Muscle layer of colon (tissue), 2 donors: ENCODE measurements around the gene FRRS1L.
A peak's percentile ranks its signal among the peaks of the same experiment; 100 is the strongest.

Source experiments
- H3K27ac ChIP-seq: one replicate; pipeline ENCODE4 v1.7.0; 2013; ENCODE audit warnings: low read depth, mild to moderate bottlenecking, low read length, moderate library complexity
- H3K27me3 ChIP-seq, 2 donors: one replicate each; pipeline ENCODE4 v1.7.0; 2013; ENCODE audit warnings: low read length in 2 of 2, mild to moderate bottlenecking in 2 of 2; ENCODE audit not compliant: insufficient read depth in 2 of 2, control insufficient read depth in 1 of 2
- H3K36me3 ChIP-seq: one replicate; pipeline ENCODE4 v1.7.0; 2013; ENCODE audit warnings: mild to moderate bottlenecking, low read length; ENCODE audit not compliant: insufficient read depth
- H3K4me1 ChIP-seq: one replicate; pipeline ENCODE4 v1.7.0; 2013; ENCODE audit warnings: mild to moderate bottlenecking, low read length; ENCODE audit not compliant: insufficient read depth
- H3K4me3 ChIP-seq, 2 donors: one replicate each; pipeline ENCODE4 v1.7.0; 2013; ENCODE audit warnings: low read length in 2 of 2, low read depth in 1 of 2, mild to moderate bottlenecking in 1 of 2, moderate library complexity in 1 of 2
- H3K9ac ChIP-seq: one replicate; pipeline ENCODE4 v1.7.0; 2013; ENCODE audit warnings: low read length
- H3K9me3 ChIP-seq: one replicate; pipeline ENCODE4 v1.7.0; 2013; ENCODE audit warnings: mild to moderate bottlenecking, low read length
- donor health status: abdominal sarcoma.
- donor health status: Adenocarcinoma of cecum.

The FRRS1L gene

DNA sequence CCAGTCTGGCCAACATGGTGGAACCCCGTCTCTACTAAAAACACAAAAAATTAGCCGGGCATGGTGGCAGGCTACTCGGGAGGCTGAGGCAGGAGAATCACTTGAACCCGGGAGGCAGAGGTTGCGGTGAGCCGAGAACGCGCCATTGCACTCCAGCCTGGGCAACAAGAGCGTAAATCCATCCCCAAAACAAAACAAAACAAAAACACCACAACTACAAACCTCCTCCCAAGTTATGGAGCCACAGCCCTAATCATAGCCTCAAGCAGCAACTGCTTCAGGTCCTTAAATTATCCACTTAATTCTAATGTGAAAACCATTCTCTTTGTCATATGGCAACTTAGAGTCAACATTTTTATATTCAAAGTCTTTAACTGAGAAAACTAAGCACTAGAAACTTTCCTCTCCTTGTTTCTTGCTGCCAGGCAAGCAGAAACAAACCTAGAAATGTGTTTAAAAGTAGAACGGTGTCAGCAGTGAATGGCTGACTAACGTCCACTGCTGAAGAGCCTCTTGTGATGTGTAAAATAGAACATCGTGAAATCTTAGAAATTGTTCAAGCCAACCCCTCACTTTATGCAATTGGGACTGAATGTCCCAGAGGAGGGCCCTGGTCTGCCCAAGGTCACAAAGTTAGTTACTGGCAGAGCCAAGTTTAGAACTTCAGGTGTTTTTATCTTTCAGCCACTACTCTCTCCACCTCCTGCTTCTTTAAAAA, 53.0 kb downstream of the FRRS1L start:
- H3K4me3 ChIP-seq, result no peak overlapping the region
- H3K27ac ChIP-seq, result peak overlapping the region; percentile 41
- H3K4me1 ChIP-seq, result peaks cover 64% of the 10 kb centered on the region
- H3K27me3 ChIP-seq, result no peaks in the 10 kb centered on the region
- no peak overlapping the region for H3K9ac ChIP-seq
- H3K36me3 ChIP-seq, result no peaks in the 10 kb centered on the region
- H3K9me3 ChIP-seq, result no peaks in the 10 kb centered on the region

DNA sequence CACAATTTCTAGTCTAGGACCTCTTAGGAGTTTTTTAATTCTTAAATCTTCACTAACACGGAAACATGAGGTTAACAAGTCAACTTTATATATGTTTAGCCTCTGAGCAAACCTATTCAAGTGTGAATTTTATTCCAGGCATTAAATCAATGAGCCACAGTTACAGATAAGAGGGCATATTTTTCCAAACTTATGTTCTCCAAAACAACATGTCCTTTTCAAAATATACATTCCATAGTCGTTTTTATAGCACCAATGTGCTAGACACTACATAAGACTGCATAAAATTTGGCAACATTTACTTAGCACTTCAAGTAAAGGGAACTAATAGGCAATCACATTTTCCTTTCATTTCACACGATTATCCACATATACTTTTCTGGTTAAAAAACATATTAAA, 53.8 kb downstream of the FRRS1L start:
- Histone ChIP-seq H3K4me3 (no peak overlapping the region), H3K4me1 (peaks cover 72% of the 10 kb centered on the region), H3K27me3 (no peaks in the 10 kb centered on the region), H3K9ac (no peak overlapping the region), H3K27ac (no peak overlapping the region), H3K9me3 (no peaks in the 10 kb centered on the region), H3K36me3 (no peaks in the 10 kb centered on the region)

DNA sequence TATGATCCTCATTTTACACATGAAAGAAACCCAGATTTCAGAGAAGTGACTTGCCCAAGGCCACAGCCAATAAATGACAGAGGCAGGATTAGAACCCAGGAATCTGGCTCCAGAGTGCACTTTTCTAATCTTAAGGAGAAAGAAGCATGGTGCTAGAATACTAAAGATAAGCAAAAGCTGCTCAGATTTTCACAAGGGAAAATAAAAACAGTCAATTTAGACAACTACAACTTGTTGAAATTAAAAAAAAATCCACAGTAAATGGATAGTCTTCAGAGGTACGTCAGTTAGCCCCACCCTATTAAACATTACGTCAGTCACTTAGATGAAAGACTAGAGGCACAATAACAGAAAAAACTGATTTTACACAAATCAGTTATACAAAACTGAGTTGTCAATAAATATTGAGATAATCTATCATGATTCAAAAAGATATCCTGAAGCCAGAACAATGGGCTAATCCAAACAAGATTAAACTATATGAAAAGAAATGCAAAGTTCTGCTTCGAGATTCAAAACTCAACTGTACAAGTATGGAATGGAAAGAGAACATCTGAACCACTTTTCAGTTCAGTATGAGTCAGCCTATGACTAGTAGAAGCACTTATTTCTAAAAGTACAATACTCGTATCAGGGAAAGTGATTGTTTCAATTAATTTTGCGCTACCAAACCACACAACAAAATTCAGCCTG, 56.6 kb downstream of the FRRS1L start:
- peaks cover 65% of the 10 kb centered on the region for H3K4me1 ChIP-seq
- H3K9ac ChIP-seq, result no peak overlapping the region
- peak overlapping the region; percentile 56 for H3K27ac ChIP-seq
- peak overlapping the region in 1 of 2 donors; percentile 16 for H3K4me3 ChIP-seq
- H3K36me3 ChIP-seq, result no peaks in the 10 kb centered on the region
- no peaks in the 10 kb centered on the region for H3K27me3 ChIP-seq
- no peaks in the 10 kb centered on the region for H3K9me3 ChIP-seq

DNA sequence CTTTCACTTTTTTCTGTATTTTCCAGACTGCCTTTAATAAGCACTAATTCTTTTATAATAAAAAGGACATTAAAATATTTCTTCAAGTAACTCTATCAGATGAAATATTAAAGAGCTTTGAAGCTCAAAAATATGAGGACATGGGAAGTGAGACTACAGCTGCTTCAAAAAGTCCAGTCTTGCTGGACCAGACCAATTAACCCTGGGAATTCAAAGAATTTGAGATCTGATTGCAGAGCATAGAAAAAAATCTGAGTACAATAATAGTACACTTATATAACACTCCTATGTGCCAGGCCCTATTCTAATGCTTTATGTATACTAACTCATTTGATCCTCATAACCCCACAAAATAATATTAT, 57.1 kb downstream of the FRRS1L start:
- no peaks in the 10 kb centered on the region for H3K9me3 ChIP-seq
- H3K27me3 ChIP-seq, result no peaks in the 10 kb centered on the region
- no peak overlapping the region for H3K4me3 ChIP-seq
- peaks cover 62% of the 10 kb centered on the region for H3K4me1 ChIP-seq
- no peak overlapping the region for H3K9ac ChIP-seq
- H3K27ac ChIP-seq, result peak overlapping the region; percentile 56
- no peaks in the 10 kb centered on the region for H3K36me3 ChIP-seq

DNA sequence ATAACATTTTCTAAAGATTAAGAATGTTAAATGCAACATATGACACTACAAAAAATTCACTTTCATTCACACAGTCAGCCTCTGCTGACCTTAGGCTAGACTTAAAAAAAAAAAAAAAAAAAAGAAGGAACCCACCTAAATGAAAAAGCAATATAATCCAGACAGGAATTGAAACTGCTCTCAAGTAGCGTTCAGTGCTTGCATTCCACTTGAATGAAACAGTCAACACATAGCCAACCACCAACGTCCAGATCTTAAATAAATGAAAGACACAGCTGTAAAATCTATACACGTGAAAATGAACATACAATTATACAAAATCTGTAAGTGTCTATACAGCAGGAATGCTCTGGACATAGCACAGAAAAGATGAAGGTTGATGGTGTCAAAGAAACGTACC, 58.7 kb downstream of the FRRS1L start:
- Histone ChIP-seq H3K9ac (peak overlapping the region; percentile 34), H3K4me1 (peaks cover 45% of the 10 kb centered on the region), H3K9me3 (no peaks in the 10 kb centered on the region), H3K27ac (peak overlapping the region; percentile 67), H3K4me3 (no peak overlapping the region), H3K36me3 (no peaks in the 10 kb centered on the region), H3K27me3 (no peaks in the 10 kb centered on the region)

DNA sequence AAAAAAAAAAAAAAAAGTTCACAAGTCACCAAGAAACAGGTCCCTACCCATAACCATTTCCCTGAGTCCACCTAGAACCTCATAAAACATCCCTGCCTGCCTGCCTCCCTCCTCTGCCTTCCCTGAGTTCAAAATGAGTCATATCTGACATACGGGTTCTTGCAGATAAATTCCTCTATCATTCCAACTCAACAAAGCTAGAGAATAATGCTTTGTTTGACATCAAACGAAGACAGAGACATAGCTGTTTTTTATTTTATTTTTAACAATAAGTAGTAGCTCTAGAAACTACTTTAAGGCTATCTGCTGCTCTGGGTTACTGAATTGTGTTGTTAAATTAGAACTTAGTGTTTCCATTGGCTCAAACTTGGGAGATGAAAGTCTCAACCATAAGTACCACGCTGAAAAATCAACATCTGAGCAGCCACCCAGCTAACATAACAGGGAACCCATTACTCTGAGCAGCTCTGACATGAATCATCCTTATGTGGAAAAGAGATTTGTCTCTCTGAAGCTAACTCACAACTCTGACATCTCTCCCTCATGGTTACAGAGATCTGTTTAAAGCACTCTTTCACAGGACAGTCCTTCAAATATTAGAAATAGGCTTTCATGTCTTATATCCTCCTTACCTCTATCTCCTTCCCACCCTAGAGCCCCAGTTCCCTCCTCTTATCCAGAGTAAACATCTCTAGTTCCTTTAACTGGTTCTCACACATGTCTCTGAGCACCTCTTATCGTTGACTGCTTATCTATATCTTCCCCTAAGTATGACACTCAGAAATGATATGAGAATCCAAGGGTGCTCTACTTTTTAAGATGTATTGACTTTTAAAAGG, 59.4 kb downstream of the FRRS1L start:
- Histone ChIP-seq H3K9ac (peak overlapping the region; percentile 25), H3K4me1 (peaks cover 42% of the 10 kb centered on the region), H3K27ac (peak overlapping the region; percentile 67), H3K9me3 (no peaks in the 10 kb centered on the region), H3K4me3 (no peak overlapping the region), H3K36me3 (no peaks in the 10 kb centered on the region), H3K27me3 (no peaks in the 10 kb centered on the region)

DNA sequence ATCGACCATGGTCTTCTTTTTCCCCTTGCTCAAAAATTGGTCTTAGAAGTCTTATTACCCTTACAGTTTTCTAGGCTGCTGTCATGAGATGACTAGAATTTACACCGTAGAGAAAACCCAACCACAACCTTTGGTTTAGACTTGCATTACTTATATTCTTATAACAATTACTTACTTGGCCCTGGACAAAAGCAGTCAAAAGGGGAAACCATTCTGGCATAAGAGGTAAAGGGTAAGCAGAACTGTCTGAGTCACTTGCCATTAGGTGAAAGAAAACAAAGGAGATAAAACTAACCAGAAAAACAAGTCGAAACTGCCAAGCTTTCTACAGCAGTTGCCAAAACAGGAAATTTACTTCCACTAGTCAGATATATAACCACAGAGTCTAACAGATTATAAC, 65.2 kb downstream of the FRRS1L start:
- Histone ChIP-seq H3K27ac (no peak overlapping the region), H3K27me3 (no peaks in the 10 kb centered on the region), H3K4me1 (peaks cover 48% of the 10 kb centered on the region), H3K9me3 (no peaks in the 10 kb centered on the region), H3K4me3 (no peak overlapping the region), H3K9ac (no peak overlapping the region), H3K36me3 (no peaks in the 10 kb centered on the region)

DNA sequence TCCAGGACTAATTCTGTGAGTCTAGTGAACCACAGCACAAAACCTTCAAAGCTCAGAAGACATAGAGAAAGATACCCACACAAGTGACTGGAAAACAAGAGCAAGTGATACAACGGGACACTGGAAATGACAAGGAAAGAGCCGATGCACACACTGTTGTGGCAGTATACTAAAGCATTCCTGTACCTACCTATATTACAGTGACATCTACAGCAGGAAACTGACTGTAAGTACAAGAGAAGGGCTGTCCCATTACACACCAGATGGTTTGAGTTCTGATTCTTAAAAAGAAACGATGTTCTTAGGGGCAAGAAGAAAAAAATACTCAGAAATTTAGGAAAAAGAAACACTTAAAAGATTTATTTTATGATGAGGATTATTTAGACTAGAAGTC, 65.8 kb downstream of the FRRS1L start:
- peak overlapping the region; percentile 49 for H3K27ac ChIP-seq
- no peak overlapping the region for H3K4me3 ChIP-seq
- no peaks in the 10 kb centered on the region for H3K9me3 ChIP-seq
- H3K4me1 ChIP-seq, result peaks cover 48% of the 10 kb centered on the region
- H3K9ac ChIP-seq, result no peak overlapping the region
- H3K27me3 ChIP-seq, result no peaks in the 10 kb centered on the region
- no peaks in the 10 kb centered on the region for H3K36me3 ChIP-seq

DNA sequence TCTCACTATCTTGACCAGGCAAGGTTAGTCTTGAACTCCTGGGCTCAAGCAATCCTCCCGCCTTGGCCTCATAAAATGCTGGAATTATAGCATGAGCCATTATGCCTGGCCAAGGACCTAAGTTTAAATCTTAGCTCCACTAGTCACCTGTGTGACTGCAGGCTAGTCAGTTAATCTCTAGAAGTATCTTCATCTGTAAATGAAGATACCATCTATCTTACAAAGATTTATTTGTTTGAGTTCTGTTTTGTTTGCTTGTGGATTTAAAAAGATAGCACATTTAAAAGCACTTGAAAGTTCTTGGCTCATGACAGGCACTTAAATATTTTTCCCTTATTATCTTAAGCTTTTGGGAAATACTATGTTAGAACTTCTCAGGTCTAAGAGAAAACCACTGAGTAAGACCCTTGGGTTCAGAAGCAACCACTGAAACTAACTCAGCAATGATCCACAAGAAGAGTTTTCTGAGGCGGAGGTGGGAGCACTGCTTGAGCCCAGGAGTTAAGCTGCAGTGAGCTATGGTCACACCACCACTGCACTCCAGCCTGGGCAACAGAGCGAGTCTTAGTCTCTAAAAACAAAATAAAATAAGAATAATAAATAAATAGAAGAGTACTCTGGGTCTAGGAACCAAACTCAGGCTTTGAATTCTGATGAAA, 66.4 kb downstream of the FRRS1L start:
- no peak overlapping the region for H3K4me3 ChIP-seq
- no peak overlapping the region for H3K27ac ChIP-seq
- no peaks in the 10 kb centered on the region for H3K27me3 ChIP-seq
- peaks cover 51% of the 10 kb centered on the region for H3K4me1 ChIP-seq
- H3K9ac ChIP-seq, result no peak overlapping the region
- H3K9me3 ChIP-seq, result no peaks in the 10 kb centered on the region
- no peaks in the 10 kb centered on the region for H3K36me3 ChIP-seq

DNA sequence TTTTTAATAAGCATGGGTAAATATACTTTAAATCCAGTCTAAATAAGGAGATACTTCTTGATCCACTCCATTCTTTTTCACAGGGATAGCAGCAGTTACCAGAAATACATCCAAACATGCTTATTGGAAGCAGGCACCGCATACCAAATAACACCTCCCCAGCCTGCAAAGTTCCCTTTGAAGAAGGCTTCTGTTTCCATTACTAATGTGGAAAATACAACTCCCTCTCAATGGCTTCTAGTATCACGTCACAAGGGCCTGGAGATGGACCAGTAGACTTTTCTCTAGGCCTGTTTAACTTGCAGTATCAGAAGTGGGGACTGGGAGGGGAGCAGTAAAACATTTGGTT, 68.1 kb downstream of the FRRS1L start:
- H3K4me3 ChIP-seq, result peak overlapping the region in 1 of 2 donors; percentile 19
- H3K9ac ChIP-seq, result no peak overlapping the region
- no peaks in the 10 kb centered on the region for H3K27me3 ChIP-seq
- peak overlapping the region; percentile 41 for H3K27ac ChIP-seq
- peaks cover 61% of the 10 kb centered on the region for H3K4me1 ChIP-seq
- H3K36me3 ChIP-seq, result peaks cover 7% of the 10 kb centered on the region
- H3K9me3 ChIP-seq, result no peaks in the 10 kb centered on the region
